AG04449 (cell line): ENCODE data around the gene ANTXR1.

Source experiments
- CTCF ChIA-PET: fragments of 350-600 bp; formaldehyde crosslinking; extraction: SDS; loops from one replicate; lab custom pipeline; 2021; ENCODE audit warnings: antibody characterized with exemption; lab: Yijun Ruan, JAX
- POLR2A ChIA-PET: fragments of 400-600, 350-600 bp; formaldehyde crosslinking; extraction: SDS; loops from one replicate; lab custom pipeline; 2020; ENCODE audit warnings: antibody characterized with exemption, inconsistent platforms; lab: Yijun Ruan, JAX
- DNase-seq: peaks from one replicate; pipeline ENCODE4 v3.0.0-alpha.2; 2010; ENCODE audit warnings: low read depth, low spot score
- H3K4me3 ChIP-seq: 2 replicates; pipeline ENCODE4 v1.5.1; 2011; ENCODE audit warnings: low read depth, mild to moderate bottlenecking, control low read depth, low read length
- CTCF ChIP-seq: IDR thresholded peaks from one replicate; pipeline ENCODE4 v1.5.1; 2011; ENCODE audit warnings: mild to moderate bottlenecking, moderate library complexity, low read length, control low read depth, inconsistent platforms; ENCODE audit not compliant: insufficient read depth; ENCODE audit errors: missing control alignments

Gene ANTXR1

GRCh38 chr2:69138793-69139459 lies 125.9 kb downstream of the ANTXR1 start:
- DNase-seq, result no peak
- H3K4me3 ChIP-seq, result no peak overlapping the region
- ChIA-PET CTCF (interaction anchor here (1.0 kb wide), 1 partner anchor 126 kb away, joined by 6 read pairs; the partner anchor contains the start of gene ANTXR1), POLR2A (interaction anchor here (1.4 kb wide), 1 partner anchor 17 kb away, joined by 4 read pairs; no protein-coding TSS in a partner anchor)
- no peak for TF ChIP-seq CTCF

- CTCF ChIA-PET, result no interaction called here
- no peak overlapping the region for H3K4me3 ChIP-seq
- DNase-seq, result no peak
- no peak for TF ChIP-seq CTCF
- POLR2A ChIA-PET, result no interaction called here
These were observed 127.0 kb downstream of the ANTXR1 start for GRCh38 chr2:69139778-69140670.

GRCh38 chr2:69141061-69141460 lies 128.1 kb downstream of the ANTXR1 start:
- no peak for DNase-seq
- POLR2A ChIA-PET, result no interaction called here
- H3K4me3 ChIP-seq, result no peak overlapping the region
- CTCF ChIA-PET, result no interaction called here
- no peak for TF ChIP-seq CTCF

GRCh38 chr2:69143748-69144360 lies 130.9 kb downstream of the ANTXR1 start:
- ChIA-PET CTCF (interaction anchor here (1.2 kb wide), 1 partner anchor 163 kb away, joined by 4 read pairs; no protein-coding TSS in a partner anchor), POLR2A (no interaction called here)
- no peak for TF ChIP-seq CTCF
- no peak for DNase-seq
- no peak overlapping the region for H3K4me3 ChIP-seq

GRCh38 chr2:69145204-69145603 lies 132.2 kb downstream of the ANTXR1 start:
- no peak overlapping the region for H3K4me3 ChIP-seq
- DNase-seq, result no peak
- CTCF ChIA-PET, result no interaction called here
- POLR2A ChIA-PET, result no interaction called here
- TF ChIP-seq CTCF, result no peak
